ENCODE measurements around the gene PLPP4. TPM values are rescaled to one million over a fixed set of nuclear protein-coding genes. Genes with fewer than 3 reads are reported as not detected.

The PLPP4 gene
- total RNA-seq, 4 donors from 2014 or later, result 0.60 TPM; not detected in 3

DNA sequence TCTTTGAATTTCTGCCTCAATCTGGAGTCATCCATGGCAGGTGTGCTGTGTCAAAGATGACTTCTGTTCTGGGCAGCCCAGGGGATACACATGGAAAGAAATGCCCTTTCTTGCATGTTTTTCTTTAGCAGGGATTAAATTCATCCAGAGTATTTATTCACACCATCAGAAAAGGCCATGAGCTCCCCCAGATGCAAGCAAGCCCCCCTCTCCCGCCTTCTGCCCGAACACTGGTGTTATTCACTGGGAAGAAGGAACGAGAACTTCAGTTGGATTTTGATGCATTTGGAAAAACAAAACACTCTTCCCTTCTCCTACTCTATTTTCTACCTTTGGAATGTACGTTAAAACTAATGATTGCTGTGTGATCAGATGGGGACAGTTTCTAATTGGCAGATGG is 1.4 kb downstream of the PLPP4 start:
- no peak for DNase-seq (ENCODE audit: low spot score in 2 of 2)
- Histone ChIP-seq H3K9me3 (no peaks in the 10 kb centered on the region), H3K4me1 (peaks cover 19% of the 10 kb centered on the region), H3K4me3 (no peak overlapping the region), H3K36me3 (no peaks in the 10 kb centered on the region), H3K27me3 (peaks cover 46% of the 10 kb centered on the region), H3K27ac (no peak overlapping the region)
- WGBS, result 75% methylated on average over 4 of the region's 4 CpGs
- no peak for TF ChIP-seq CTCF (IDR thresholded peaks at IDR 0.05)
- TF ChIP-seq POLR2AphosphoS5 (IDR thresholded peaks at IDR 0.05), result no peak
- no peak for TF ChIP-seq POLR2A (IDR thresholded peaks at IDR 0.05)
- no peak for TF ChIP-seq EP300 (IDR thresholded peaks at IDR 0.05)

GRCh38 chr10:120459185-120459584 is 2.2 kb downstream of the PLPP4 start:
- Histone ChIP-seq H3K27me3 (peaks cover 41% of the 10 kb centered on the region), H3K27ac (no peak overlapping the region), H3K36me3 (no peaks in the 10 kb centered on the region), H3K9me3 (no peaks in the 10 kb centered on the region), H3K4me1 (peaks cover 19% of the 10 kb centered on the region), H3K4me3 (no peak overlapping the region)
- DNase-seq (ENCODE audit: low spot score in 2 of 2), result no peak
- TF ChIP-seq CTCF (IDR thresholded peaks at IDR 0.05) (no peak), EP300 (IDR thresholded peaks at IDR 0.05) (no peak), POLR2A (IDR thresholded peaks at IDR 0.05) (no peak), POLR2AphosphoS5 (IDR thresholded peaks at IDR 0.05) (no peak)
- WGBS, result 63% methylated on average over 5 of the region's 5 CpGs

DNA sequence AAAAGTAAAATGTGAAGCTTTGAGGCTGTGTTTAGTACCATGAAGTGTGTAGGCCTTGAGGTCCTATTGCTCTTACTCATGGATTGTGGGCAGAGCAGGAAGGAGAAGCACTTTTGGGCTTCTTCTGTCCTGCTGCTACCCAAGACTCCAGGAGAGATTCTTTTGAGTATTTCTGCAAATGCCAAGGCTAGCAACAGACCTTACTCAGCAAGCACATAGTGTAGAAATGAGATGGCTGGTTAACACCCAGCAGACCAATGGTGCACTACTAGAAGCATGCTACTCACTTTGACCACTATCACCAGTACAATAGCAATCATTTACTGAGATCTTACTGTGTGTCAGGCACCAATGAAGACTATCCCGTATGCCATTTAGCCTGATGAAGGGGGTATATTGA is 3.2 kb downstream of the PLPP4 start:
- Histone ChIP-seq H3K9me3 (no peaks in the 10 kb centered on the region), H3K27me3 (peaks cover 41% of the 10 kb centered on the region), H3K4me3 (no peak overlapping the region), H3K27ac (no peak overlapping the region), H3K36me3 (no peaks in the 10 kb centered on the region), H3K4me1 (peaks cover 19% of the 10 kb centered on the region)
- 90% methylated on average over 1 of the region's 1 CpG for WGBS
- no peak for DNase-seq (ENCODE audit: low spot score in 2 of 2)
- TF ChIP-seq EP300 (IDR thresholded peaks at IDR 0.05) (no peak), POLR2A (IDR thresholded peaks at IDR 0.05) (no peak), POLR2AphosphoS5 (IDR thresholded peaks at IDR 0.05) (no peak), CTCF (IDR thresholded peaks at IDR 0.05) (no peak)

DNA sequence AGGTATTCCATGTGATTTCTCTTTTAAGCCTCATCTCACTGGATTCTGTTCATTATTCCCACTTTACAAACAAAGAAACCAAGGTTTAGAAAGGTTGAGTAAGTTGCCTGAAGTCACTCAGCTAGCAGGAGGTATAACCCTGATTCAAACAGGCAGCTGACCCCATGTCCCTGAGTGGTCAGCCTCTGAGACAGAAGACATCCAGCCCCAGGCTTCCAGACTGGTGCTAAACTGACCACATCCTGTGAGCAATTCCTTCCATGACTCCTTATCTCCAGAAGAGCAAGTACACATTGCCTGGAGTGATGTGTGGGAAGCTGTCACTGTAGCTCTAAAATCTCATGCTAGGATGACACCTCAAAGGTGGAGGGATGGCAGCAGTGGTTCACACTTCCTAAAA is 3.7 kb downstream of the PLPP4 start:
- no peak for DNase-seq (ENCODE audit: low spot score in 2 of 2)
- TF ChIP-seq EP300 (IDR thresholded peaks at IDR 0.05) (no peak), POLR2AphosphoS5 (IDR thresholded peaks at IDR 0.05) (no peak), CTCF (IDR thresholded peaks at IDR 0.05) (no peak), POLR2A (IDR thresholded peaks at IDR 0.05) (no peak)
- Histone ChIP-seq H3K27me3 (peaks cover 41% of the 10 kb centered on the region), H3K9me3 (no peaks in the 10 kb centered on the region), H3K4me1 (peaks cover 19% of the 10 kb centered on the region), H3K27ac (no peak overlapping the region), H3K36me3 (no peaks in the 10 kb centered on the region), H3K4me3 (no peak overlapping the region)

DNA sequence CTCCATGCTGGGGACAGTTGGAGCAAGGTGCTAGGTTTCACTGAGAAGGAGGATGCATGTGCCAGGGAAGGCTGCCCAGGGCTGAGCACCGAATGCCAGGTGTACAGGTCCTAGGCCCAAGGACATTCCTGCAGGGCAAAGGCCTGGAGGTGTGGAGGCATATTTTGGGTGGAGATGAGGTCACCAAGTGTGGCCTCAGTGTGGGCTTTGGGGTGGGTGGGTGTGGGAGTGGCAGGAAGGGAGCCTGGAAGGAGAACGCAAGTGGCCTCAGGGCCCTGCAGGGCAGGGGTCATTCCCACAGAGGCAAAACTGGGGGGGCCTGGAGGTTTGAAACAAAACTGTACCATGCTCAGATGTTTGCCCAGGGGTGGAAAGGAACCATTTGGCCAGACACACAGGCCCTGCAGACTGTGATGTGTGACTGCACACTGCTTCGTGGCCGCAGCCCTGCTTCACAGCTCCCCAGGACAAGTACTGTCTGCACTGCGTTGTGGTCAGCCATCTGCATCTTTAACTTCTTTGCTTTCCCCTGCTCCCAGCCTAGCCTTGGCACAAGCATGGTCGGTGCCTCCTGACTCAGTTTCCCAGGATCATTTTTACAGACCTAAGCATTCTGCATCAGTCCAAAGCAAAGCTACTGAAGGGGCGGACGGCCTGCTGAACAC is 5.1 kb downstream of the PLPP4 start:
- DNase-seq (ENCODE audit: low spot score in 2 of 2), result no peak
- Histone ChIP-seq H3K9me3 (no peaks in the 10 kb centered on the region), H3K27me3 (peaks cover 28% of the 10 kb centered on the region), H3K27ac (no peak overlapping the region), H3K4me3 (no peak overlapping the region), H3K4me1 (peaks cover 9% of the 10 kb centered on the region), H3K36me3 (no peaks in the 10 kb centered on the region)
- TF ChIP-seq POLR2AphosphoS5 (IDR thresholded peaks at IDR 0.05) (no peak), POLR2A (IDR thresholded peaks at IDR 0.05) (no peak), CTCF (IDR thresholded peaks at IDR 0.05) (no peak), EP300 (IDR thresholded peaks at IDR 0.05) (no peak)
- 95% methylated on average over 8 of the region's 8 CpGs for WGBS

Measured in suprapubic skin (tissue), 4 donors.